Esophagus squamous epithelium (tissue), 5 donors: Measurements from ENCODE around the gene SLC20A1. TPM values are rescaled to one million over a fixed set of nuclear protein-coding genes. Genes with fewer than 3 reads are reported as not detected.
A peak's percentile ranks its signal among the peaks of the same experiment; 100 is the strongest.

Experiments
- DNase-seq: peaks from one replicate; lab custom pipeline; 2025; lab: John Stamatoyannopoulos, UW
- H3K27ac ChIP-seq, 4 donors: fragments of 200-600 bp; sonication (generic); one replicate each; pipeline ENCODE4 v1.5.1; 2016 to 2019; ENCODE audit warnings: mild to moderate bottlenecking in 1 of 4
- H3K27me3 ChIP-seq, 4 donors: fragments of 200-600 bp; sonication (generic); 1 replicate in 3 of 4; 2 replicates in 1 of 4; pipeline versions ENCODE4 v1.5.1 to v1.6.0; 2017 to 2021; ENCODE audit warnings: antibody characterized with exemption in 1 of 4
- H3K36me3 ChIP-seq, 3 donors: fragments of 200-600 bp; sonication (generic); one replicate each; pipeline ENCODE4 v1.5.1; 2016 to 2019
- H3K4me1 ChIP-seq, 3 donors: fragments of 200-600 bp; sonication (generic); one replicate each; pipeline ENCODE4 v1.5.1; 2017 to 2019
- H3K4me3 ChIP-seq, 4 donors: fragments of 200-600 bp; sonication (generic); 1 replicate in 3 of 4; 2 replicates in 1 of 4; pipeline ENCODE4 v1.5.1; 2016 to 2019; ENCODE audit warnings: mild to moderate bottlenecking in 2 of 4, moderate library complexity in 1 of 4
- H3K9me3 ChIP-seq, 3 donors: fragments of 200-600 bp; sonication (generic); one replicate each; pipeline ENCODE4 v1.5.1; 2016 to 2019
- POLR2A ChIP-seq, 4 donors: fragments of 450-650 bp; IDR thresholded peaks; one replicate each; pipeline ENCODE4 v1.6.1; 2017; ENCODE audit warnings: antibody characterized with exemption in 4 of 4, mild to moderate bottlenecking in 4 of 4, moderate library complexity in 3 of 4
- WGBS, 2 donors: methylation state at CpG; one replicate each; pipeline ENCODE4 v1.1.5; 2018; 5-methylcytosine and 5-hydroxymethylcytosine counted together
- intact Hi-C: fragments of 100-400 bp; cut with DNase I; formaldehyde crosslinking; loops from one replicate; pipeline ENCODE4 v1.15.0; 2022
- total RNA-seq, 4 donors: library from RNA; depleted of rRNA; stranded (reverse); fragments of >200 nt; gene quantifications; one replicate each; pipeline ENCODE4 v1.1.0, GENCODE V29; 2016
- TF ChIP-seq, protein P1 (sequence below), 6 experiments: fragments of 450-650 bp in 4 of 6; fragments of 200-600 bp in 2 of 6; sonication (generic) in 2 of 6; IDR thresholded peaks; one replicate each; pipeline ENCODE4 v1.5.1; 2016 to 2019; ENCODE audit warnings: antibody characterized with exemption in 6 of 6, mild to moderate bottlenecking in 4 of 6, moderate library complexity in 4 of 6
- donor health status: DM: yes; HTN: yes; CAD: no.

The SLC20A1 gene
- total RNA-seq, 4 donors from 2014 or later: 9.4 to 26.9 (median 21.5) TPM

- intact Hi-C loops: no loop called here
- no peaks in the 10 kb centered on the region for H3K36me3 ChIP-seq
- H3K27me3 ChIP-seq: no peaks in the 10 kb centered on the region
- TF ChIP-seq POLR2A (IDR thresholded peaks at IDR 0.05): no peak
- TF ChIP-seq, protein P1, sequence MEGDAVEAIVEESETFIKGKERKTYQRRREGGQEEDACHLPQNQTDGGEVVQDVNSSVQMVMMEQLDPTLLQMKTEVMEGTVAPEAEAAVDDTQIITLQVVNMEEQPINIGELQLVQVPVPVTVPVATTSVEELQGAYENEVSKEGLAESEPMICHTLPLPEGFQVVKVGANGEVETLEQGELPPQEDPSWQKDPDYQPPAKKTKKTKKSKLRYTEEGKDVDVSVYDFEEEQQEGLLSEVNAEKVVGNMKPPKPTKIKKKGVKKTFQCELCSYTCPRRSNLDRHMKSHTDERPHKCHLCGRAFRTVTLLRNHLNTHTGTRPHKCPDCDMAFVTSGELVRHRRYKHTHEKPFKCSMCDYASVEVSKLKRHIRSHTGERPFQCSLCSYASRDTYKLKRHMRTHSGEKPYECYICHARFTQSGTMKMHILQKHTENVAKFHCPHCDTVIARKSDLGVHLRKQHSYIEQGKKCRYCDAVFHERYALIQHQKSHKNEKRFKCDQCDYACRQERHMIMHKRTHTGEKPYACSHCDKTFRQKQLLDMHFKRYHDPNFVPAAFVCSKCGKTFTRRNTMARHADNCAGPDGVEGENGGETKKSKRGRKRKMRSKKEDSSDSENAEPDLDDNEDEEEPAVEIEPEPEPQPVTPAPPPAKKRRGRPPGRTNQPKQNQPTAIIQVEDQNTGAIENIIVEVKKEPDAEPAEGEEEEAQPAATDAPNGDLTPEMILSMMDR (IDR thresholded peaks at IDR 0.05): no peak
- 9 to 35% methylated on average over 3 of the region's 3 CpGs for WGBS, 2 donors
- peaks cover 0 to 49% (median 5%) of the 10 kb centered on the region in 3 donors for H3K4me1 ChIP-seq
- peak overlapping the region in 3 of 4 donors; percentile 44 to 46 (median 46) for H3K27ac ChIP-seq
- no peaks in the 10 kb centered on the region for H3K9me3 ChIP-seq
- DNase-seq: no peak
- no peak overlapping the region for H3K4me3 ChIP-seq
These were observed 33.7 kb downstream of the SLC20A1 start for GRCh38 chr2:112679484-112679883.

DNA sequence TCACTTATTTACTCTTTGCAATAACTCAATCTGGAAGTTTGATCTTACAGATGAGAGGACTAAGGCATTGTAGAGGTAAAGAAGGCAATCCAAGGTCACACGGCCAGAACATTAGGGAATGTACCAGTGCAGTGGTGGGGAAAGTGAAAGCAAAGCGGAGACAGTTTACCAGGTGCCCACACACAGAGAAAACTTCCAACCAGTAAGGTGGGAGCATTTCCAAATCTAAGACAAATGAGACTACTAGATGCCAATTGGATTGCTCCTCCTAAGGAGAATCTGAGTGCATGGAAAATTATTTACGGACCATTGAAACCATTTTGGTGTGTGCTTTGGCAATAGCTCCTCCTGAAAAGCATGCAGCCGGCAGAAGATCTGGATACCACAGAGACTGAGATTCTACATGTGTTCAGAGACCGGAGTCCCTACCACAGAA is 34.9 kb downstream of the SLC20A1 start:
- Histone ChIP-seq H3K36me3 (no peaks in the 10 kb centered on the region), H3K27me3 (no peaks in the 10 kb centered on the region), H3K4me3 (peak overlapping the region in 2 of 4 donors; percentile 0 to 2), H3K4me1 (peaks cover 0 to 43% (median 5%) of the 10 kb centered on the region in 3 donors), H3K9me3 (no peaks in the 10 kb centered on the region), H3K27ac (peak overlapping the region in 2 of 4 donors; percentile 29 to 46)
- intact Hi-C loops: no loop called here
- WGBS, 2 donors: 23 to 57% methylated on average over 5 of the region's 5 CpGs
- DNase-seq: no peak
- TF ChIP-seq POLR2A (IDR thresholded peaks at IDR 0.05): no peak
- TF ChIP-seq, protein P1 (IDR thresholded peaks at IDR 0.05): no peak

GRCh38 chr2:112682101-112682500 is 36.4 kb downstream of the SLC20A1 start:
- no peaks in the 10 kb centered on the region for H3K27me3 ChIP-seq
- H3K9me3 ChIP-seq: no peaks in the 10 kb centered on the region
- DNase-seq: no peak
- no peak overlapping the region for H3K27ac ChIP-seq
- no peak for TF ChIP-seq POLR2A (IDR thresholded peaks at IDR 0.05)
- TF ChIP-seq, protein P1 (IDR thresholded peaks at IDR 0.05): no peak
- H3K4me3 ChIP-seq: no peak overlapping the region
- peaks cover 0 to 43% (median 5%) of the 10 kb centered on the region in 3 donors for H3K4me1 ChIP-seq
- no peaks in the 10 kb centered on the region for H3K36me3 ChIP-seq
- 84 to 89% methylated on average over 5 of the region's 7 CpGs for WGBS, 2 donors
- intact Hi-C loops: no loop called here

GRCh38 chr2:112683550-112684414 is 38.0 kb downstream of the SLC20A1 start:
- H3K4me3 ChIP-seq: no peak overlapping the region
- 62 to 71% methylated on average over 9 to 12 of the region's 12 CpGs for WGBS, 2 donors
- intact Hi-C loops: no loop called here

More at GRCh38 chr2:112683550-112684414, 38.0 kb downstream of the SLC20A1 start:
- Histone ChIP-seq H3K36me3 (no peaks in the 10 kb centered on the region), H3K9me3 (no peaks in the 10 kb centered on the region), H3K27ac (no peak overlapping the region), H3K4me1 (peaks cover 0 to 43% (median 5%) of the 10 kb centered on the region in 3 donors), H3K27me3 (no peaks in the 10 kb centered on the region)
- TF ChIP-seq, protein P1 (IDR thresholded peaks at IDR 0.05): no peak
- no peak for TF ChIP-seq POLR2A (IDR thresholded peaks at IDR 0.05)
- DNase-seq: no peak
